Large intestine (tissue), 3 donors: ENCODE measurements around the gene MEPCE. TPM values are rescaled to one million over a fixed set of nuclear protein-coding genes. Genes with fewer than 3 reads are reported as not detected.

Experiments
- DNase-seq, 2 donors: peaks; one replicate each; pipeline versions ENCODE4 v3.0.0 to v3.0.0-alpha.2; 2013
- H3K27ac ChIP-seq: one replicate; pipeline ENCODE4 v1.5.1; 2013; ENCODE audit warnings: low read length
- H3K27me3 ChIP-seq: 2 replicates; pipeline ENCODE4 v1.6.1; 2013; ENCODE audit warnings: low read length; ENCODE audit not compliant: control insufficient read depth, insufficient read depth
- H3K36me3 ChIP-seq: 2 replicates; pipeline ENCODE4 v1.6.1; 2013; ENCODE audit warnings: low read length; ENCODE audit not compliant: control insufficient read depth, insufficient read depth
- H3K4me1 ChIP-seq: one replicate; pipeline ENCODE4 v1.6.1; 2013; ENCODE audit warnings: low read length; ENCODE audit not compliant: control insufficient read depth, insufficient read depth
- H3K4me3 ChIP-seq: one replicate; pipeline ENCODE4 v1.5.1; 2013; ENCODE audit warnings: low read length
- H3K9me3 ChIP-seq: one replicate; pipeline ENCODE4 v1.6.1; 2013; ENCODE audit warnings: mild to moderate bottlenecking, low read depth, low read length, moderate library complexity; ENCODE audit not compliant: control insufficient read depth
- WGBS: methylation state at CpG from one replicate; pipeline ENCODE4 v1.1.5; 2013; ENCODE audit warnings: low lambda C conversion rate; ENCODE audit not compliant: insufficient coverage; 5-methylcytosine and 5-hydroxymethylcytosine counted together
- polyA plus RNA-seq: library from polyadenylated mRNA; unstranded; fragments of 120-200 nt; gene quantifications from one replicate; pipeline ENCODE4 v1.2.1, GENCODE V29; 2013

Gene MEPCE
- polyA plus RNA-seq, 1 donor, result 37.6 TPM

DNA sequence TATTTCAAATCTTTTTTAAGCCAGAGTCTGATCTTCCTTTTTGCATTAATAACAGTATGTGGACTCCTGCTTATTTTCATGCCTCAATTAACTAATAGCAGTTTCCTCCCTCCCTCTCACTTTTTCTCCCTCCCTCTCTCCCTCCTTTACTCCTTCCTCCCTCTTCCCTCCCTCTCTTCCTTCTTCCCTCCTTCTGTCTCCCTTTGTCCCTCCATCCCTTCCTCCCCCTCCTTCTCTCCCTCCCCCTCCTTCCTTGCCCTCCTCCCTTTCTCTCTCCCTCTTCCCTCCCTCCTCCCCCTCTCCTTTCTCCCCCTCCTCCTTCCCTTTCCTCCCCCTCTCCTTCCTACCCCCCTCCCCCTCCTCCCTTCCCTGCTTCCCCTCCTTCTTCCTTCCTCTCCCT lies 3.1 kb upstream of the MEPCE start:
- Histone ChIP-seq H3K27ac (no peak overlapping the region), H3K4me3 (no peak overlapping the region), H3K9me3 (peaks cover 5% of the 10 kb centered on the region), H3K27me3 (no peaks in the 10 kb centered on the region), H3K4me1 (peaks cover 14% of the 10 kb centered on the region), H3K36me3 (peaks cover under 1% of the 10 kb centered on the region)
- no peak for DNase-seq

DNA sequence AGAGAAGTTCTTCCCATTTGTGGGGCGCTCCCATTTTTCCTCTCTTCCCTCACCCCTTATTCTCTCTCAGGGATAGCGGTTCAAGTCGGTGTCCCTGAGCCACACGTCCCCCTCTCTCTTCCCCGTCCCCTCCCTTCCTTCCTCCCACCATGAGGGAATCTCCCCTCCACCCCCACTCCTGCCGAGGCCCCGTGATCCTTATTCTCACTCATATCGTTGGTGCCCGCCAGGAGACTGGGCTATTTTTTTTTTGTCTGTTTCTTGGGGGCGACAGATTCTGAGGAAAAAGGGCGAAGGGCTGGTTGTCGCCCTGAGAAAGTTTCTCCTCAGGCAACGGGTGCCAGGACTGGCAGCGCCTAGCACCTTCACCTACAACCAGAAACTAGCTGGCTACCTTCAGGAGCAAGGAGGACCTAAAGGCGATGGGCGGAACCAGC lies 1.9 kb upstream of the MEPCE start:
- Histone ChIP-seq H3K36me3 (peaks cover 13% of the 10 kb centered on the region), H3K4me3 (peak overlapping the region; percentile 76), H3K9me3 (peaks cover 5% of the 10 kb centered on the region), H3K4me1 (peaks cover 19% of the 10 kb centered on the region), H3K27me3 (no peaks in the 10 kb centered on the region), H3K27ac (peak overlapping the region; percentile 99)
- no peak for DNase-seq
- no CpG with 5 or more reads among the region's 16 CpGs for WGBS

DNA sequence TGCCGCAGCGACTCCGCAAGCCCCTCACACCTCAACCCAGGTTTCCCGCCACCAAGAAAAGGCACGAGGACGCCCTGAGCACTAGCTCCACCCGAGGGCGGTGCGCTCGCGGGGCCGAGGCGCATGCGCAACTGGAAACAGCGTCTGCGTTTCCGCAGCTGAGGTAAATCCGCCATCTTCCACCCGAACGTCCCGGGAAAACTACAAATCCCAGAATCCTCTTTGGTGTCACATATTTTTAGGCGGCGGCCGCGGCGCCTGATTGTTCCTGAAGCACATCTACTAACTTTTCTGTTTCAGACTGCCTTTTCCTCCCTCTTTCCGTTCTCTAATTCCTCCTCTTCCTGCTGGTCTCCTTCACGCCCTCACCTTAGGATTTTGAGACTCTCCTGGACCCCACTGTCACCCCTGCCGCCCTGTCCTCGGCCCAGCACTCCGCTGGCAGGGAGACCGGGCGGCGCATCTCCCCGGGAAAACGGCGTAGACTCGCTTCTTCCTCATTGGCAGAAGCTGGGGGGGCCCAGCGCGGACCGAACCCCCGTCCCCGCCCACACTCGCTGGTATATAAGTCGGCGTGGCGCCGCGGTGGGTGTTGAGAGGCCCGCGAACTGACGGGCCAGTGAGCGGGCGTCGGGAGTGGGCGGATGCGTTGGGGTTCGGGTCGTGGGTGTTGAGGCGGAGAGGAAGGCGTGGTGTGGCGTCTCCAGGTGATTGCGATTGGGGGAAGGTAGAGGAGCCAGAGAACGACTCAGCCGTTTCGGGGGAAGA lies 1.2 kb upstream of the MEPCE start, which contains the start of gene ZCWPW1:
Gene ZCWPW1 (minus strand): TSS at position 505 of the 768 bp plus-strand sequence. CDS start 8,054 bp downstream, outside the sequence.
- Histone ChIP-seq H3K9me3 (peaks cover 5% of the 10 kb centered on the region), H3K4me3 (peak within 1 kb of the TSS; percentile 76), H3K4me1 (peaks cover 19% of the 10 kb centered on the region), H3K27ac (peak within 1 kb of the TSS; percentile 99), H3K27me3 (no peaks in the 10 kb centered on the region), H3K36me3 (peaks cover 19% of the 10 kb centered on the region)
- WGBS, result 0% methylated on average over 2 of the region's 66 CpGs
- peak; percentile 99 for DNase-seq

DNA sequence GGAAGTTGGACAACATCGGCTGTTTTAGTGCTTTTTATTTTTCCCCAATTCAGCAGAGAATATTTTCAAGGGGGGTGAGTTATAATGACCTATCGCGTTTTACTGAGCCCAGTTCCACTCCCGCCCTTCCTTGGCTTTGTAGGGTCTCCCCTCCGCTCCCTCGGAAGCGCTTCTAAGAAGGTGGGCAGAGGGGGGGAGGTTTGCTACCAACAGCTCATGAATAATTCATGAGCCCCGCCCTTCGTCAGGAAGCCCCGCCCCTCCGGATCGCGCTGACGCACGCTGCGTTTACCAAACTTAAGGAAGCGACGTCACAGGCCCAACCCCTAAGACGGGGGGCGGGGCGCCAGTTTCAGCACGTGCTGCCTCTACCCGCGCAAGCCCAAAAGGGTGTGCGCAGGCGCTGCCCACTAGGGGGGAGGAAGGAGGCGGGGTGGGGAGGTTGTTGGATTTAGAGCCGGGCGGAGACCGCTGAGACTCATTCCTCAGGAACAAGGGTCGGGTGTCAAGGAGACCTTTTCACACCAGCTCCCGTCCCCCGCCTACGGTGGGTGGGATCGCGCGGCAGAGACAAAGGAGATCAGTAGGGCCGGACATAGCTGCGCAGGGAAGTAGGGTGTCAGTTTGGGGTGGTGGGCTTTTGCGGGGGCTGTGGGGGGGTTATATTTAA lies 529 bp upstream of the MEPCE start:
- WGBS, result no CpG with 5 or more reads among the region's 40 CpGs
- Histone ChIP-seq H3K9me3 (peaks cover 5% of the 10 kb centered on the region), H3K27me3 (no peaks in the 10 kb centered on the region), H3K27ac (peak overlapping the region; percentile 99), H3K36me3 (peaks cover 26% of the 10 kb centered on the region), H3K4me3 (peak overlapping the region; percentile 76), H3K4me1 (peaks cover 22% of the 10 kb centered on the region)
- DNase-seq, result peak; percentile 100

DNA sequence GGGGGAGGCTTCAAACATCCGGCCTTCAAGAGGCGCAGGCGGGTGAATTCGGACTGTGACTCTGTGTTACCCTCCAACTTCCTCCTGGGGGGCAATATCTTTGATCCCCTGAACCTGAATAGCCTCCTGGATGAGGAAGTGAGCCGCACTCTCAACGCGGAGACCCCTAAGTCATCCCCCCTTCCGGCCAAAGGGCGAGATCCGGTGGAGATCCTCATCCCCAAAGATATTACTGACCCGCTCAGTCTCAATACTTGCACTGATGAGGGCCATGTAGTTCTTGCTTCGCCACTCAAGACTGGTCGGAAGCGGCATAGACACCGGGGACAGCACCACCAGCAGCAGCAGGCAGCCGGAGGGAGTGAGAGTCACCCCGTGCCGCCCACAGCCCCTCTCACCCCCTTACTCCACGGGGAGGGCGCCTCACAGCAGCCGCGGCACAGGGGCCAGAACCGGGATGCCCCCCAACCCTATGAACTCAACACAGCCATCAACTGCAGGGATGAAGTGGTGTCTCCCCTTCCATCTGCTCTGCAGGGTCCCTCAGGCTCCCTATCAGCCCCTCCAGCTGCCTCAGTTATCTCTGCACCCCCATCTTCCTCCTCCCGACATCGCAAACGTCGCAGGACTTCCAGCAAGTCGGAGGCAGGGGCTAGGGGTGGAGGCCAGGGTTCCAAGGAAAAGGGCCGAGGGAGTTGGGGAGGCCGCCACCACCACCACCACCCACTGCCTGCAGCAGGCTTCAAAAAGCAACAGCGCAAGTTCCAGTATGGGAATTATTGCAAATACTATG lies 1.1 kb downstream of the MEPCE start:
- DNase-seq, result no peak
- H3K36me3 ChIP-seq, result peaks cover 37% of the 10 kb centered on the region
- peak overlapping the region; percentile 99 for H3K27ac ChIP-seq
- peaks cover 33% of the 10 kb centered on the region for H3K4me1 ChIP-seq
- peak overlapping the region; percentile 76 for H3K4me3 ChIP-seq
- WGBS, result no CpG with 5 or more reads among the region's 31 CpGs
- H3K27me3 ChIP-seq, result no peaks in the 10 kb centered on the region
- H3K9me3 ChIP-seq, result peaks cover 5% of the 10 kb centered on the region

DNA sequence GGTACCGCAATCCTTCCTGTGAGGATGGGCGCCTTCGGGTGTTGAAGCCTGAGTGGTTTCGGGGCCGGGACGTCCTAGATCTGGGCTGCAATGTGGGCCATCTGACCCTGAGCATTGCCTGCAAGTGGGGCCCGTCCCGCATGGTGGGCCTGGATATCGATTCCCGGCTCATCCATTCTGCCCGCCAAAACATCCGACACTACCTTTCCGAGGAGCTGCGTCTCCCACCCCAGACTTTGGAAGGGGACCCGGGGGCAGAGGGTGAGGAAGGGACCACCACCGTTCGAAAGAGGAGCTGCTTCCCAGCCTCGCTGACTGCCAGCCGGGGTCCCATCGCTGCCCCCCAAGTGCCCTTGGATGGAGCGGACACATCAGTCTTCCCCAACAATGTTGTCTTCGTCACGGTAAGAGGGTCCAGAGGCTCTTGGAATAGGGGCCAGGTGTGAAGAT lies 1.7 kb downstream of the MEPCE start:
- Histone ChIP-seq H3K27me3 (no peaks in the 10 kb centered on the region), H3K9me3 (peaks cover 5% of the 10 kb centered on the region), H3K36me3 (peaks cover 37% of the 10 kb centered on the region), H3K27ac (no peak overlapping the region), H3K4me3 (peak overlapping the region; percentile 76), H3K4me1 (peaks cover 33% of the 10 kb centered on the region)
- WGBS, result no CpG with 5 or more reads among the region's 23 CpGs
- DNase-seq, result no peak

DNA sequence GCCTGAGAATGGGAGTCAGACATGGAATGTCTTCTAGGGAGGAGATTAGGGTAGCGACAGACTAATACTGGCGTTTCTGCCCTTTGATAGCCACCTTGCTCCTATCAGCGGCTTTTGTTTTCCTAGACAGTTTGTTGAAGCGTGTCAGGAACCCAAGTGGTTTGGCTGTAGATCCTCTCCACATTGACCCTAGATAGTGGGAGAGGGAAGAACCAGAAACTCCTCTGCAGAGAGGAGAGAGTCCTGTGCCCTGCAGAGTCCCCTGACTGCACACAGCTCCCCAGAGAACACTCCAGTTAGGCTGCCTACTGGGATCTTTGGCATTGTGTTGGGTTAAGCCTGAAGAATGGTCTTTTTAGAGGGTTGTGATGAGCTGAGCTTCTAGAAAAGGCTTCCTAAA lies 2.4 kb downstream of the MEPCE start:
- Histone ChIP-seq H3K27me3 (no peaks in the 10 kb centered on the region), H3K36me3 (peaks cover 37% of the 10 kb centered on the region), H3K4me3 (peak overlapping the region; percentile 3), H3K4me1 (peaks cover 33% of the 10 kb centered on the region), H3K9me3 (peaks cover 5% of the 10 kb centered on the region), H3K27ac (no peak overlapping the region)
- WGBS, result no CpG with 5 or more reads among the region's 4 CpGs
- no peak for DNase-seq

DNA sequence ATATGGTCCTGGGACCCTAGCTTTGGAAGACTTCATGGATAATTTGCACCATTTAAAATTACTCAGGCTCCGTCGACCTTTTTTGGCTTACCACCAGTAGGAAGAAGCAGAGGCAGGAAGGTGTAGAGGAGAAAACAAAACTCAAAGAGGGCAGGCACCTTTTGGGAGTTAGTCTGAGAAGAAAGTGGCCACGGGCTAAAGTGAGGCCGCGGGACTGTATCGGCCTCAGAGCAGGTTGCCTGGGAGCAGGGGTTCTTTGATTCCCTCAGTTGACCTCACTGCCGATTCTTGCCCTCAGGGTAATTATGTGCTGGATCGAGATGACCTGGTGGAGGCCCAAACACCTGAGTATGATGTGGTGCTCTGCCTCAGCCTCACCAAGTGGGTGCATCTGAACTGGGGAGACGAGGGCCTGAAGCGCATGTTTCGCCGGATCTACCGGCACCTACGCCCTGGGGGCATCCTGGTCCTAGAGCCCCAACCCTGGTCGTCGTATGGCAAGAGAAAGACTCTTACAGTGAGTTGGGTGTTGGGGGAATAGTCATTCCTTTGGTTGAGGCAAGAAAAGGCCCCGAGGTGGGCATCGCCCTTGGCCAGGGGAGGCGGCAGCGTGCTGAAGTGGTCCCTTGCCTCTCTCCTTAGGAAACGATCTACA lies 3.1 kb downstream of the MEPCE start:
- Histone ChIP-seq H3K9me3 (peaks cover 4% of the 10 kb centered on the region), H3K27me3 (no peaks in the 10 kb centered on the region), H3K27ac (no peak overlapping the region), H3K4me3 (no peak overlapping the region), H3K4me1 (peaks cover 31% of the 10 kb centered on the region), H3K36me3 (peaks cover 37% of the 10 kb centered on the region)
- WGBS, result no CpG with 5 or more reads among the region's 21 CpGs
- DNase-seq, result no peak

DNA sequence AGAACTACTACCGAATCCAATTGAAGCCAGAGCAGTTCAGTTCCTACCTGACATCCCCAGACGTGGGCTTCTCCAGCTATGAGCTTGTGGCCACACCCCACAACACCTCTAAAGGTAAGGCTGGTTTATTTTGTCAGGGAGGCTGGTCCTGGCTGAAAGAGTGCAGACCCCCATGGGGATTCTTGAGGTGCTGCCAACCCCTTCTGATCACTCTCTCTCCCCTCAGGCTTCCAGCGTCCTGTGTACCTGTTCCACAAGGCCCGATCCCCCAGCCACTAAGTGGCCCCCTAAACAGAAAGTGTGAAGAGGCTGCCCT lies 3.6 kb downstream of the MEPCE start:
- H3K27me3 ChIP-seq, result no peaks in the 10 kb centered on the region
- DNase-seq, result no peak
- WGBS, result 100% methylated on average over 1 of the region's 4 CpGs
- H3K27ac ChIP-seq, result no peak overlapping the region
- no peaks in the 10 kb centered on the region for H3K9me3 ChIP-seq
- no peak overlapping the region for H3K4me3 ChIP-seq
- peaks cover 29% of the 10 kb centered on the region for H3K4me1 ChIP-seq
- H3K36me3 ChIP-seq, result peaks cover 37% of the 10 kb centered on the region
